Measurements from ENCODE around the gene CYP24A1. TPM values are rescaled to one million over a fixed set of nuclear protein-coding genes. Genes with fewer than 3 reads are reported as not detected.

Gene CYP24A1
- total RNA-seq, 1 donor from 2014 or later, result not detected

- intact Hi-C loops (cut with DNase I), result no loop called here
- no peak for DNase-seq (ENCODE audit: low spot score)
Observed at GRCh38 chr20:54179946-54180345, 6.2 kb upstream of the CYP24A1 start.

- intact Hi-C loops (cut with DNase I), result no loop called here
- no peak for DNase-seq (ENCODE audit: low spot score)
Observed at GRCh38 chr20:54178256-54178655, 4.5 kb upstream of the CYP24A1 start.

- intact Hi-C loops (cut with DNase I), result no loop called here
- DNase-seq (ENCODE audit: low spot score), result no peak
Observed at GRCh38 chr20:54177378-54177777, 3.6 kb upstream of the CYP24A1 start.

- DNase-seq (ENCODE audit: low spot score), result no peak
- intact Hi-C loops (cut with DNase I), result no loop called here
Observed at GRCh38 chr20:54176610-54177009, 2.8 kb upstream of the CYP24A1 start.

GRCh38 chr20:54174457-54175175 is 830 bp upstream of the CYP24A1 start:
- DNase-seq (ENCODE audit: low spot score), result no peak
- intact Hi-C loops (cut with DNase I), result no loop called here

- intact Hi-C loops (cut with DNase I), result no loop called here
- no peak for DNase-seq (ENCODE audit: low spot score)
Observed at GRCh38 chr20:54172856-54173652, 732 bp downstream of the CYP24A1 start.

- intact Hi-C loops (cut with DNase I), result no loop called here
- DNase-seq (ENCODE audit: low spot score), result no peak
Observed at GRCh38 chr20:54172532-54172855, 1.3 kb downstream of the CYP24A1 start.

- intact Hi-C loops (cut with DNase I), result no loop called here
- no peak for DNase-seq (ENCODE audit: low spot score)
Observed at GRCh38 chr20:54170963-54171362, 2.8 kb downstream of the CYP24A1 start.

- DNase-seq (ENCODE audit: low spot score), result no peak
- intact Hi-C loops (cut with DNase I), result no loop called here
Observed at GRCh38 chr20:54170026-54170471, 3.7 kb downstream of the CYP24A1 start.

GRCh38 chr20:54168961-54169862 is 4.6 kb downstream of the CYP24A1 start:
- intact Hi-C loops (cut with DNase I), result no loop called here
- DNase-seq (ENCODE audit: low spot score), result no peak

- intact Hi-C loops (cut with DNase I), result no loop called here
- no peak for DNase-seq (ENCODE audit: low spot score)
Observed at GRCh38 chr20:54167909-54168872, 5.6 kb downstream of the CYP24A1 start.

- intact Hi-C loops (cut with DNase I), result no loop called here
- DNase-seq (ENCODE audit: low spot score), result no peak
Observed at GRCh38 chr20:54166987-54167662, 6.7 kb downstream of the CYP24A1 start.

- DNase-seq (ENCODE audit: low spot score), result no peak
- intact Hi-C loops (cut with DNase I), result no loop called here
Observed at GRCh38 chr20:54165803-54166202, 8.0 kb downstream of the CYP24A1 start.

- intact Hi-C loops (cut with DNase I), result no loop called here
- no peak for DNase-seq (ENCODE audit: low spot score)
Observed at GRCh38 chr20:54165014-54165413, 8.8 kb downstream of the CYP24A1 start.

GRCh38 chr20:54163402-54163801 is 10.4 kb downstream of the CYP24A1 start:
- DNase-seq (ENCODE audit: low spot score), result no peak
- intact Hi-C loops (cut with DNase I), result no loop called here

GRCh38 chr20:54162378-54163009 is 11.3 kb downstream of the CYP24A1 start:
- intact Hi-C loops (cut with DNase I), result no loop called here
- no peak for DNase-seq (ENCODE audit: low spot score)

- intact Hi-C loops (cut with DNase I), result no loop called here
- no peak for DNase-seq (ENCODE audit: low spot score)
Observed at GRCh38 chr20:54161821-54162149, 12.0 kb downstream of the CYP24A1 start.

Data from cardiac septum (tissue), 1 donor.